ENCODE measurements around the gene ADRA2A. TPM values are rescaled to one million over a fixed set of nuclear protein-coding genes. Genes with fewer than 3 reads are reported as not detected.

ADRA2A gene
- polyA plus RNA-seq, 1 donor (not counting 4 experiments of a cell fraction or from before 2014, with no cell fraction given), result not detected

- TF ChIP-seq CTCF (optimal IDR thresholded peaks at IDR 0.05 in 1 of 3, IDR thresholded peaks at IDR 0.05 in 1 of 3, conservative IDR thresholded peaks at IDR 0.05 in 1 of 3; ENCODE audit: extremely low read depth in 1 of 3, insufficient read depth in 2 of 3, low read length in 3 of 3), result no peak
- TF ChIP-seq EZH2 (IDR thresholded peaks at IDR 0.05; ENCODE audit: low read length), result no peak
- dilution Hi-C loops (cut with MboI; ENCODE audit: extremely low pct_ligation_motif_present, low sequenced_read_pairs), result no loop called here
- Histone ChIP-seq H3K9ac (ENCODE audit: control insufficient read depth, extremely low read depth, insufficient read depth, low read length) (no peak overlapping the region), H4K20me1 (ENCODE audit: control insufficient read depth, extremely low read depth, insufficient read depth, low read length) (no peaks in the 10 kb centered on the region), H3K79me2 (ENCODE audit: control insufficient read depth, insufficient read depth, low read length) (no peaks in the 10 kb centered on the region), H3K4me3 (ENCODE audit: control insufficient read depth in 2 of 3, extremely low read depth in 1 of 3, insufficient read depth in 2 of 3, low read depth in 1 of 3, low read length in 3 of 3) (no peak overlapping the region), H3K27me3 (ENCODE audit: control insufficient read depth, extremely low read depth, insufficient read depth, low read length) (no peaks in the 10 kb centered on the region), H3K9me1 (ENCODE audit: control insufficient read depth, extremely low read depth, insufficient read depth, low read length) (no peaks in the 10 kb centered on the region), H3K36me3 (ENCODE audit: control insufficient read depth in 2 of 2, extremely low read depth in 1 of 2, insufficient read depth in 2 of 2, low read length in 2 of 2) (peaks cover 0 to 2% of the 10 kb centered on the region in 2 experiments), H3K9me3 (ENCODE audit: control insufficient read depth, low read depth, low read length) (no peaks in the 10 kb centered on the region), H3K4me2 (ENCODE audit: control insufficient read depth, extremely low read depth, insufficient read depth, low read depth, low read length) (no peak overlapping the region), H3K27ac (ENCODE audit: control insufficient read depth, insufficient read depth, low read length) (no peak overlapping the region), H3K4me1 (ENCODE audit: control insufficient read depth, extremely low read depth, insufficient read depth, low read length) (peaks cover 7% of the 10 kb centered on the region), H2AFZ (ENCODE audit: control insufficient read depth, low read length) (no peak overlapping the region)
- FAIRE-seq (no peak), DNase-seq (ENCODE audit: low read depth, low spot score) (no peak)
Measured at GRCh38 chr10:111034598-111035310, 42.1 kb upstream of the ADRA2A start.

GRCh38 chr10:111035542-111035941, 41.3 kb upstream of the ADRA2A start:
- Histone ChIP-seq H2AFZ (ENCODE audit: control insufficient read depth, low read length) (no peak overlapping the region), H3K36me3 (ENCODE audit: control insufficient read depth in 2 of 2, extremely low read depth in 1 of 2, insufficient read depth in 2 of 2, low read length in 2 of 2) (no peaks in the 10 kb centered on the region), H3K9me3 (ENCODE audit: control insufficient read depth, low read depth, low read length) (no peaks in the 10 kb centered on the region), H3K9ac (ENCODE audit: control insufficient read depth, extremely low read depth, insufficient read depth, low read length) (no peak overlapping the region), H3K79me2 (ENCODE audit: control insufficient read depth, insufficient read depth, low read length) (no peaks in the 10 kb centered on the region), H4K20me1 (ENCODE audit: control insufficient read depth, extremely low read depth, insufficient read depth, low read length) (no peaks in the 10 kb centered on the region), H3K27ac (ENCODE audit: control insufficient read depth, insufficient read depth, low read length) (no peak overlapping the region), H3K27me3 (ENCODE audit: control insufficient read depth, extremely low read depth, insufficient read depth, low read length) (no peaks in the 10 kb centered on the region), H3K4me3 (ENCODE audit: control insufficient read depth in 2 of 3, extremely low read depth in 1 of 3, insufficient read depth in 2 of 3, low read depth in 1 of 3, low read length in 3 of 3) (no peak overlapping the region), H3K9me1 (ENCODE audit: control insufficient read depth, extremely low read depth, insufficient read depth, low read length) (no peaks in the 10 kb centered on the region), H3K4me1 (ENCODE audit: control insufficient read depth, extremely low read depth, insufficient read depth, low read length) (peaks cover 7% of the 10 kb centered on the region), H3K4me2 (ENCODE audit: control insufficient read depth, extremely low read depth, insufficient read depth, low read depth, low read length) (no peak overlapping the region)
- no peak for TF ChIP-seq EZH2 (IDR thresholded peaks at IDR 0.05; ENCODE audit: low read length)
- TF ChIP-seq CTCF (optimal IDR thresholded peaks at IDR 0.05 in 1 of 3, IDR thresholded peaks at IDR 0.05 in 1 of 3, conservative IDR thresholded peaks at IDR 0.05 in 1 of 3; ENCODE audit: extremely low read depth in 1 of 3, insufficient read depth in 2 of 3, low read length in 3 of 3), result no peak
- no peak for FAIRE-seq
- dilution Hi-C loops (cut with MboI; ENCODE audit: extremely low pct_ligation_motif_present, low sequenced_read_pairs), result no loop called here
- DNase-seq (ENCODE audit: low read depth, low spot score), result no peak
